ENCODE measurements around the gene JMJD8. TPM values are rescaled to one million over a fixed set of nuclear protein-coding genes. Genes with fewer than 3 reads are reported as not detected.

The JMJD8 gene
- total and polyA plus RNA-seq, 9 of the 15 experiments (the other 6 are each of a cell fraction or from before 2014, with no cell fraction given): 1.2 to 50.6 (median 29.3) TPM

- peak overlapping the region; percentile 97 for H2AFZ ChIP-seq (ENCODE audit: low read depth, low read length)
- FAIRE-seq: no peak
- H3K27me3 ChIP-seq (ENCODE audit: control insufficient read depth in 2 of 2, insufficient read depth in 2 of 2, low read length in 2 of 2): no peaks in the 10 kb centered on the region
- POLR2A ChIA-PET: interaction anchor here (0.6 to 2.2 kb wide), 13 partner anchors 11 to 1043 kb away, joined by 3 to 8 read pairs (median 4); partner anchors contain the start of genes NHLRC4 and RHOT2
- peaks cover 21 to 83% of the 10 kb centered on the region in 2 experiments for H3K4me1 ChIP-seq (replicated peaks in 1 of 2; ENCODE audit: control insufficient read depth in 2 of 2, insufficient read depth in 2 of 2, low read length in 2 of 2)
- DNase-seq (ENCODE audit: extremely low read depth in 1 of 4, low spot score in 3 of 4): peak in 2 of 4 experiments; percentile 41 to 42
- intact Hi-C loops (cut with micrococcal nuclease): loop anchor here (2.0 to 5.0 kb wide), 2 partner anchors 13 to 42 kb away; partner anchors contain the start of gene RHBDL1
- H3K9me1 ChIP-seq (ENCODE audit: control insufficient read depth, insufficient read depth, low read length): no peaks in the 10 kb centered on the region
- peak overlapping the region; percentile 87 for H3K4me3 ChIP-seq
- no peaks in the 10 kb centered on the region for H3K9me3 ChIP-seq (replicated peaks; ENCODE audit: control insufficient read depth, insufficient read depth, low read depth, low read length)
- in situ Hi-C loops (cut with MboI): no loop called here
- ATAC-seq: peak; percentile 2; the same call in 2 of the 3 replicates
- BruUV-seq (replicated peaks): no TSS peak
- peak overlapping the region; percentile 87 to 99 for H3K9ac ChIP-seq (ENCODE audit: insufficient read depth in 1 of 2, low read depth in 2 of 2, low read length in 2 of 2)
- 1% methylated on average over 42 of the region's 55 CpGs for WGBS (ENCODE audit: insufficient coverage, low coverage, missing lambda C conversion rate)
- peaks cover 22% of the 10 kb centered on the region for H3K79me2 ChIP-seq (ENCODE audit: control insufficient read depth, insufficient read depth, low read length)
- CTCF ChIA-PET (ENCODE audit: low intra/inter-chr PET ratio): interaction anchor here (1.8 kb wide), 1 partner anchor 32 kb away, joined by 7 read pairs; the partner anchor contains the start of gene RHOT2
- H3K4me2 ChIP-seq (ENCODE audit: insufficient read depth, low read length): peak overlapping the region; percentile 92
- H4K20me1 ChIP-seq (replicated peaks; ENCODE audit: control insufficient read depth, insufficient read depth, low read length): no peaks in the 10 kb centered on the region
- peak overlapping the region; percentile 93 for H3K27ac ChIP-seq (ENCODE audit: extremely low read depth, low read depth, low read length)
- peaks cover 25% of the 10 kb centered on the region; the same call in 1 of the 3 replicates for H3K36me3 ChIP-seq (ENCODE audit: control insufficient read depth, insufficient read depth, low read length)
- TF ChIP-seq TFAP4 (CRISPR knock-in tag; IDR thresholded peaks at IDR 0.05; ENCODE audit: borderline replicate concordance): 0 out of 2 replicates have a peak, but pooled peaks have one; percentile 5
- TF ChIP-seq AFF1 (IDR thresholded peaks at IDR 0.05; ENCODE audit: low read depth in 1 of 2, partially characterized antibody in 2 of 2): no peak
- no peak for TF ChIP-seq ZFP36 (IDR thresholded peaks at IDR 0.05; ENCODE audit: low read depth, low read length, partially characterized antibody)
- TF ChIP-seq NCOA4 (IDR thresholded peaks at IDR 0.05; ENCODE audit: partially characterized antibody): no peak
- TF ChIP-seq FOXJ2 (tag; IDR thresholded peaks at IDR 0.05): 0 out of 2 replicates have a peak, but pooled peaks have one; percentile 16
- TF ChIP-seq MAZ (CRISPR knock-in tag; conservative IDR thresholded peaks at IDR 0.05 in 1 of 2, IDR thresholded peaks at IDR 0.05 in 1 of 2): 0 out of 4 replicates have a peak, but pooled peaks of 1 of the 2 experiments have one; percentile 54
- TF ChIP-seq NBN (IDR thresholded peaks at IDR 0.05; ENCODE audit: low read depth): no peak
- TF ChIP-seq PHF8 (IDR thresholded peaks at IDR 0.05; ENCODE audit: borderline replicate concordance, low read length): peak; percentile 88; the same call in 1 of the 2 replicates
- TF ChIP-seq POLR2AphosphoS2 (IDR thresholded peaks at IDR 0.05; ENCODE audit: low read length): no peak
- no peak for TF ChIP-seq STAT5B (CRISPR knock-in tag; IDR thresholded peaks at IDR 0.05)
- no peak for TF ChIP-seq TSHZ1 (CRISPR knock-in tag; IDR thresholded peaks at IDR 0.05)
- no peak for TF ChIP-seq NUFIP1 (IDR thresholded peaks at IDR 0.05; ENCODE audit: partially characterized antibody)
Measured at GRCh38 chr16:635573-636205, 48.4 kb downstream of the JMJD8 start.

Measured in K562 (cell line).